HT-29 (cell line): ENCODE measurements around the gene PRR12. TPM values are rescaled to one million over a fixed set of nuclear protein-coding genes. Genes with fewer than 3 reads are reported as not detected.
A peak's percentile ranks its signal among the peaks of the same experiment; 100 is the strongest.

Experiments used
- DNase-seq: peaks from one replicate; pipeline ENCODE4 v3.0.0-alpha.2; 2015; ENCODE audit warnings: low spot score
- small RNA-seq: library from RNA; depleted of rRNA; stranded (forward); fragments of <200 nt; gene quantifications from one replicate; pipeline ENCODE3, GENCODE V24; 2014
- total RNA-seq: library from RNA; depleted of rRNA; stranded (reverse); fragments of >200 nt; shearing (Covaris generic); gene quantifications from 2 replicates; pipeline ENCODE4 v1.2.3, GENCODE V29; 2014; rRNA removed

Gene PRR12
- total RNA-seq, 1 experiment from 2014 or later, result 15.3 TPM

- DNase-seq, result peak; percentile 100
These were observed 74.6 kb downstream of the PRR12 start, which contains the start of the genes BCL2L12 and IRF3 for GRCh38 chr19:49665351-49666119. TSS of gene BCL2L12 (plus strand) at chr19:49665933. CDS start at chr19:49666693, 760 bp downstream. TSS of gene IRF3 (minus strand) at chr19:49665857. CDS start at chr19:49664838, 1,019 bp downstream.

- DNase-seq, result no peak
These were observed 75.1 kb downstream of the PRR12 start for GRCh38 chr19:49666120-49666444.

- no peak for DNase-seq
These were observed 76.5 kb downstream of the PRR12 start for GRCh38 chr19:49667473-49667872.

GRCh38 chr19:49669516-49669915 lies 78.5 kb downstream of the PRR12 start:
- no peak for DNase-seq

- peak; percentile 95 for DNase-seq
These were observed 81.3 kb downstream of the PRR12 start for GRCh38 chr19:49672131-49672919.

Small RNA genes within 50 kb of the gene (small RNA-seq; reads per million reads assigned to genes)
- not detected for gene RF00019

Other genes with a start within 250 kb of the PRR12 start
- 27.2 and 28.6 TPM in 2 replicates for gene TEAD2, start 228.8 kb upstream of the PRR12 start, total RNA-seq
- 0.18 and 0.53 TPM in 2 replicates for gene DKKL1, start 227.3 kb upstream of the PRR12 start, total RNA-seq
- not detected in 2 replicates for gene KASH5, start 202.9 kb upstream of the PRR12 start, total RNA-seq
- not detected in 2 replicates for gene PTH2, start 167.7 kb upstream of the PRR12 start, total RNA-seq
- gene GFY, start 165.8 kb upstream of the PRR12 start, total RNA-seq, result not detected in 2 replicates
- 0.13 and 0.18 TPM in 2 replicates for gene SLC17A7, start 149.7 kb upstream of the PRR12 start, total RNA-seq
- gene PIH1D1, start 139.4 kb upstream of the PRR12 start, total RNA-seq, result 337 and 351 TPM in 2 replicates
- 214 and 224 TPM in 2 replicates for gene ALDH16A1, start 138.0 kb upstream of the PRR12 start, total RNA-seq
- 1.6 and 2.1 TPM in 2 replicates for gene FLT3LG, start 117.0 kb upstream of the PRR12 start, total RNA-seq
- 7,406 and 7,983 TPM in 2 replicates for gene RPL13A, start 103.6 kb upstream of the PRR12 start, total RNA-seq
- gene RPS11, start 94.7 kb upstream of the PRR12 start, total RNA-seq, result 5,724 and 5,984 TPM in 2 replicates
- gene FCGRT, start 78.5 kb upstream of the PRR12 start, total RNA-seq, result 150 and 176 TPM in 2 replicates
- 17.6 and 25.6 TPM in 2 replicates for gene RCN3, start 63.2 kb upstream of the PRR12 start, total RNA-seq
- gene NOSIP, start 10.6 kb upstream of the PRR12 start, total RNA-seq, result 247 and 262 TPM in 2 replicates
- gene PRRG2, start 9.9 kb upstream of the PRR12 start, total RNA-seq, result 25.8 and 26.3 TPM in 2 replicates
- gene RRAS, start 49.0 kb downstream of the PRR12 start, total RNA-seq, result 33.1 and 45.2 TPM in 2 replicates
- gene SCAF1, start 51.0 kb downstream of the PRR12 start, total RNA-seq, result 58.6 and 67.6 TPM in 2 replicates
- gene IRF3, start 74.7 kb downstream of the PRR12 start, total RNA-seq, result 380 and 432 TPM in 2 replicates
- gene BCL2L12, start 74.8 kb downstream of the PRR12 start, total RNA-seq, result 78.2 and 100 TPM in 2 replicates
- 922 and 995 TPM in 2 replicates for gene PRMT1, start 86.1 kb downstream of the PRR12 start, total RNA-seq
- 9.2 and 10.0 TPM in 2 replicates for gene ADM5, start 98.4 kb downstream of the PRR12 start, total RNA-seq
- gene CPT1C, start 99.9 kb downstream of the PRR12 start, total RNA-seq, result 0.47 and 1.4 TPM in 2 replicates
- not detected in 2 replicates for gene TSKS, start 172.1 kb downstream of the PRR12 start, total RNA-seq
- gene AP2A1, start 175.8 kb downstream of the PRR12 start, total RNA-seq, result 122 and 131 TPM in 2 replicates
- gene FUZ, start 222.1 kb downstream of the PRR12 start, total RNA-seq, result 2.0 and 3.1 TPM in 2 replicates
- gene MED25, start 227.1 kb downstream of the PRR12 start, total RNA-seq, result 88.3 and 91.9 TPM in 2 replicates